ENCODE data around the gene REEP3. TPM values are rescaled to one million over a fixed set of nuclear protein-coding genes. Genes with fewer than 3 reads are reported as not detected.

Gene REEP3
- total RNA-seq, 4 donors from 2014 or later, result 23.9 to 50.1 (median 36.7) TPM

DNA sequence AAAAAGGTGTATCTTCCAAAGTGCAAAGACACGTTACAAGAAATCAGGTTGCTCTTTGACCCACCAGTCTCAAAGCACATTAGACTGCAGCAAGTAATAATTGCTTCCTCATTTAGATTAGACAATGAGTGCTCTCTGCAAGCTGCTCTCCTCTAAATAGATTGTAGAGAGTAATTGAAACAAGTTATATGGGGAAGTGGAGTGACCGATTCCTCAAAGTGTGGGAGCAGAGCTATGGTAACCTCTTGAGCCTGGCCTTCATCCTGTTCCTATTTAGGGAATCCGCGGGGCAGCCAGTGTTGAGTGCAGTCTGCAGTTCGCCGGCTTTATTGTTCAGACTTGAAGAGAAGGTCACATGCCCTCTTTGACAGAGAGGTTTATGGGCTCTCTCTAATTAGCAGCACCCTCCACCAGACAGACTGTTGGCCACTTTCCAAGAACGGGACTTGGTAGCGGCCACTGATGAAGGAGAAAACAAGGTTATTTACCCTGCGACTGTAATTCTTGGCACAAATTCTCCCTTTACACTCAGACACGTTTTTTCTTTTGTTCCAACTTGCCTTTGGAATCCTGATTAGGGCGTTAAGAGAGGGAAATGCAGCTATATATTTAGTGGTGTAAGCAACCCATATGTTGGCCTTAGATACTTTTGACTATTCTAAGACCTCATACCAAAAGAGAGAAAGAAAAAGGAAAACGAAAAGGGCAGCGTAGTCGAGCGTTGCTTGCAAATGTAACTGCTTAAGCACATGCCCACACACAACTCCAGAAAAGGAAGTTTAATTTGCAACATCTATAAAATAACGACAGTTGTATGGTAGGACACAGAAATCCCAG is 107.5 kb downstream of the REEP3 start:
- Histone ChIP-seq H3K4me1 (peaks cover 7 to 29% (median 23%) of the 10 kb centered on the region in 4 donors), H3K9me3 (no peaks in the 10 kb centered on the region), H3K27me3 (no peaks in the 10 kb centered on the region), H3K4me3 (peak overlapping the region; percentile 8 to 71 (median 61)), H3K27ac (peak overlapping the region; percentile 97 to 100 (median 98)), H3K36me3 (no peaks in the 10 kb centered on the region)
- intact Hi-C loops (cut with DNase I; ENCODE audit: low total_unique reads), result loop anchor here (5.0 to 10.0 kb wide), 2 partner anchors 84 to 164 kb away; partner anchors contain the start of gene JMJD1C
- peak; percentile 68 for DNase-seq
- TF ChIP-seq, protein P1, sequence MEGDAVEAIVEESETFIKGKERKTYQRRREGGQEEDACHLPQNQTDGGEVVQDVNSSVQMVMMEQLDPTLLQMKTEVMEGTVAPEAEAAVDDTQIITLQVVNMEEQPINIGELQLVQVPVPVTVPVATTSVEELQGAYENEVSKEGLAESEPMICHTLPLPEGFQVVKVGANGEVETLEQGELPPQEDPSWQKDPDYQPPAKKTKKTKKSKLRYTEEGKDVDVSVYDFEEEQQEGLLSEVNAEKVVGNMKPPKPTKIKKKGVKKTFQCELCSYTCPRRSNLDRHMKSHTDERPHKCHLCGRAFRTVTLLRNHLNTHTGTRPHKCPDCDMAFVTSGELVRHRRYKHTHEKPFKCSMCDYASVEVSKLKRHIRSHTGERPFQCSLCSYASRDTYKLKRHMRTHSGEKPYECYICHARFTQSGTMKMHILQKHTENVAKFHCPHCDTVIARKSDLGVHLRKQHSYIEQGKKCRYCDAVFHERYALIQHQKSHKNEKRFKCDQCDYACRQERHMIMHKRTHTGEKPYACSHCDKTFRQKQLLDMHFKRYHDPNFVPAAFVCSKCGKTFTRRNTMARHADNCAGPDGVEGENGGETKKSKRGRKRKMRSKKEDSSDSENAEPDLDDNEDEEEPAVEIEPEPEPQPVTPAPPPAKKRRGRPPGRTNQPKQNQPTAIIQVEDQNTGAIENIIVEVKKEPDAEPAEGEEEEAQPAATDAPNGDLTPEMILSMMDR (IDR thresholded peaks at IDR 0.05), result no peak
- TF ChIP-seq POLR2AphosphoS5 (IDR thresholded peaks at IDR 0.05), result peak in 1 of 3 donors; percentile 5
- in situ Hi-C loops (cut with MboI; ENCODE audit: low pct_ligation_motif_present in 1 of 4, low pct_unique_long_range_greater_than_20kb in 1 of 4, low sequenced_read_pairs in 3 of 4), result loop anchor here in 3 of 4 donors (10.0 to 25.0 kb wide), 2 partner anchors 414 to 416 kb away; no protein-coding TSS in a partner anchor
- 2 to 6% methylated on average over 6 to 16 of the region's 16 CpGs for WGBS, 2 donors (ENCODE audit: low coverage in 1 of 2)

DNA sequence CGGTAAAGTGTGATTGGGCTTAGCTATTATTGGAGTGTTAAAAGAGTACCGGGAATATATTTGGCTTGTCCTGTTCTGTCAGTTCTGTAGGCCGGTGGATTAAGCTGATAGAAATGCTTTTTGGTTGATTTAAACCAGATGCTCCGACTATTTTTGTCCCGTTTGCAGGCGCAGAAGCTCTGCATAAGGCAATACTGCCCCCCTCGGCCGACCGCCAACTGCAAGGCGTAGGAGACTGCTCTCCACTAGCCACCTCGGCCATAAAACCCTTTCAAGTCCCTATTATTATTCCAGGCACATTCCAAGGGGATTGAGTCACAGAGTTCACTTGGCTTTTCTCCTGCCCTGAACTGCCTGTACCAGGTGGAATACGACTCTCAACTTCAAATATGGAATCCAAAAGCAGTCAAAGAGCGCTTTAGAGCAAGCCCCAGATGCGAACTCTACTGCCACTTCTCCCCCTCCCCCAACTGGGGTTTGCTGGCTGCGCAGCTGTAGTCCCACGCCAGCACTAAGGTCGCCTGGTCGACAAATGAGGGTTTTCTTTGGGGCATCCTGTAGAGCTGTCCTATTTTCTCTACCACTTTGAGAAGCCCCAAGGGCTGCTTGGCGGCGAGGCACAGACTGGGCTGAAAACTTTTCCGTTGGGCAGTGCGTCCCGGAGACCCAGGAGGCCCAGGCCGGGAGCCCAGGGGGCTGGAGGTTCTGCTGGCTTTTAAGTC is 108.3 kb downstream of the REEP3 start:
- H3K36me3 ChIP-seq, result no peaks in the 10 kb centered on the region
- peak; percentile 96 for DNase-seq
- intact Hi-C loops (cut with DNase I; ENCODE audit: low total_unique reads), result loop anchor here (2.0 to 10.0 kb wide), 3 partner anchors 83 to 165 kb away; partner anchors contain the start of gene JMJD1C
- peak overlapping the region; percentile 97 to 100 (median 98) for H3K27ac ChIP-seq
- 1 to 5% methylated on average over 4 to 23 of the region's 24 CpGs for WGBS, 2 donors (ENCODE audit: low coverage in 1 of 2)
- H3K9me3 ChIP-seq, result no peaks in the 10 kb centered on the region
- peaks cover 7 to 29% (median 23%) of the 10 kb centered on the region in 4 donors for H3K4me1 ChIP-seq
- TF ChIP-seq EP300 (IDR thresholded peaks at IDR 0.05; ENCODE audit: low read depth) (peak; percentile 77), POLR2AphosphoS5 (IDR thresholded peaks at IDR 0.05) (peak; percentile 70 to 89 (median 87)), POLR2A (IDR thresholded peaks at IDR 0.05) (no peak)
- TF ChIP-seq, protein P1 (IDR thresholded peaks at IDR 0.05), result peak; percentile 66 to 85 (median 72)
- H3K27me3 ChIP-seq, result no peaks in the 10 kb centered on the region
- in situ Hi-C loops (cut with MboI; ENCODE audit: low pct_ligation_motif_present in 1 of 4, low pct_unique_long_range_greater_than_20kb in 1 of 4, low sequenced_read_pairs in 3 of 4), result loop anchor here (5.0 to 25.0 kb wide), 4 partner anchors 83 to 417 kb away; no protein-coding TSS in a partner anchor
- peak overlapping the region; percentile 36 to 71 (median 61) for H3K4me3 ChIP-seq

DNA sequence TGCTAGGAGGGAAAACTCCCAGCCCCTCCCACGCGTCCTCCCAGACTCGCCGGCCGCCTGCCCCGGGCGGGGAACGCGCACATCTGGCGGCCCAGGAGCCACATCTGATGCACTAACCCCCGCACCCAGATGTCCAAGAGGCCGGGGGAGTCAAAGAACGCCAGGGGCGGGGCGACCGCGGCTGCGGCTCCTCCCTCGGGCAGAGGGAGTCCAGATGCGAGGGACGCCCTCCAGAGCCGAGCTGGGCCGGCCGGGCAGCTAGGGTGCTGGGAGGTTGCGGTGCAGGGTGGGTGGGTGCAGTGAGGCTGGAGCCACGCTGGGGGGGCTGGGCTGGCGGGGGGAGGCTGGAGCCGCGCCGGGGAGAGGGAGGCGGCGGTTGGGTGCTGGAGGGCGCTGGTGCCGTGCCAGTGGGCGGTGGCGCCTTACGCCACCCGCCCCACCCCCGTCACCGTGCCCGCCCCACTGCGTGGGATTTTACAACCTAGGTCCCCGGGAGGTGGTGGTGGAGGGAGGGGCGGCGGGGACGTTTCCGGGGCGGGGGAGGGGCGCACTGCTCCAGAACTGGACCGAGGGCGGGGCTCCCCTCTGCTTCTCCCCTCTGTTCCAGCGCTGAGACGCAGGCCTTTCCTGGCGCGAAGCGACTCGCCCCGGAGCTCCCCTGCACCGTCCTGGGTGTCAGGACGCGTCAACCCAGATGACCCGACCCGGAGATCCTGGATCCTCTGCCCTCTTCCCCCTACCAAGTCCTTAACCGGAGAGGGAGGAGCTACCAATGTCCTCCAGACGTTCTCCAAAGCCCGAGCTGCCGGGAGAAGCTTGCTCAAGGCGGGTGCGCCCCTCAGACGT is 109.1 kb downstream of the REEP3 start:
- no peaks in the 10 kb centered on the region for H3K9me3 ChIP-seq
- peak overlapping the region; percentile 36 to 71 (median 61) for H3K4me3 ChIP-seq
- intact Hi-C loops (cut with DNase I; ENCODE audit: low total_unique reads), result loop anchor here (2.0 kb wide), 1 partner anchor 108 kb away; no protein-coding TSS in a partner anchor
- H3K4me1 ChIP-seq, result peaks cover 7 to 29% (median 23%) of the 10 kb centered on the region in 4 donors
- peak overlapping the region; percentile 97 to 100 (median 98) for H3K27ac ChIP-seq
- in situ Hi-C loops (cut with MboI; ENCODE audit: low pct_ligation_motif_present in 1 of 4, low pct_unique_long_range_greater_than_20kb in 1 of 4, low sequenced_read_pairs in 3 of 4), result loop anchor here (5.0 to 25.0 kb wide), 4 partner anchors 82 to 418 kb away; no protein-coding TSS in a partner anchor
- DNase-seq, result peak; percentile 91
- TF ChIP-seq EP300 (IDR thresholded peaks at IDR 0.05; ENCODE audit: low read depth) (peak; percentile 22), POLR2AphosphoS5 (IDR thresholded peaks at IDR 0.05) (peak; percentile 67 to 84 (median 80)), POLR2A (IDR thresholded peaks at IDR 0.05) (peak; percentile 75)
- TF ChIP-seq, protein P1 (IDR thresholded peaks at IDR 0.05), result no peak
- H3K36me3 ChIP-seq, result no peaks in the 10 kb centered on the region
- 0 to 1% methylated on average over 3 to 41 of the region's 70 CpGs for WGBS, 2 donors (ENCODE audit: low coverage in 1 of 2)
- H3K27me3 ChIP-seq, result no peaks in the 10 kb centered on the region

Measured in transverse colon (tissue), 4 donors.